Activated naive CD4-positive, alpha-beta T cell treated with anti-CD3 and anti-CD28 coated beads, Interleukin-2, amount 50 U/mL, for 24 hours (primary cell): ENCODE data around the gene SLC6A8.
A peak's percentile ranks its signal among the peaks of the same experiment; 100 is the strongest.
"Not testable (repeated sequence)": the region's sequence is repeated elsewhere in the genome, so short reads cannot be mapped to it uniquely, and the experiment has no call there.

Experiments used
- H3K27ac Mint-ChIP-seq: one replicate; pipeline ENCODE4 v1.8.0; 2021; ENCODE audit warnings: mild to moderate bottlenecking, mixed read lengths
- H3K27me3 Mint-ChIP-seq: one replicate; pipeline ENCODE4 v1.8.0; 2021; ENCODE audit warnings: mixed read lengths
- H3K36me3 Mint-ChIP-seq: one replicate; pipeline ENCODE4 v1.8.0; 2021; ENCODE audit warnings: mixed read lengths
- H3K4me1 Mint-ChIP-seq: one replicate; pipeline ENCODE4 v1.8.0; 2021; ENCODE audit warnings: mixed read lengths
- H3K4me3 Mint-ChIP-seq: one replicate; pipeline ENCODE4 v1.8.0; 2021; ENCODE audit warnings: mild to moderate bottlenecking, mixed read lengths
- H3K9me3 Mint-ChIP-seq: one replicate; pipeline ENCODE4 v1.8.0; 2021; ENCODE audit warnings: mixed read lengths

Gene SLC6A8

GRCh38 chrX:153738056-153738605 is 50.4 kb downstream of the SLC6A8 start:
- Mint-ChIP-seq H3K4me3 (no peak overlapping the region), H3K9me3 (no peaks in the 10 kb centered on the region), H3K27ac (no peak overlapping the region), H3K27me3 (no peaks in the 10 kb centered on the region), H3K36me3 (peaks cover 2% of the 10 kb centered on the region), H3K4me1 (peaks cover 21% of the 10 kb centered on the region)

GRCh38 chrX:153739754-153740486 is 52.2 kb downstream of the SLC6A8 start:
- Mint-ChIP-seq H3K36me3 (peaks cover under 1% of the 10 kb centered on the region), H3K9me3 (no peaks in the 10 kb centered on the region), H3K4me1 (peaks cover 20% of the 10 kb centered on the region), H3K4me3 (peak overlapping the region; percentile 4), H3K27ac (peak overlapping the region; percentile 17), H3K27me3 (no peaks in the 10 kb centered on the region)

- Mint-ChIP-seq H3K36me3 (no peaks in the 10 kb centered on the region), H3K27me3 (no peaks in the 10 kb centered on the region), H3K4me1 (peaks cover 12% of the 10 kb centered on the region), H3K4me3 (no peak overlapping the region), H3K27ac (no peak overlapping the region), H3K9me3 (no peaks in the 10 kb centered on the region)
Observed at GRCh38 chrX:153740631-153741222, 53.0 kb downstream of the SLC6A8 start.

- Mint-ChIP-seq H3K4me3 (no peak overlapping the region), H3K36me3 (no peaks in the 10 kb centered on the region), H3K27me3 (peaks cover 1% of the 10 kb centered on the region), H3K27ac (no peak overlapping the region), H3K4me1 (peaks cover 12% of the 10 kb centered on the region), H3K9me3 (no peaks in the 10 kb centered on the region)
Observed at GRCh38 chrX:153741446-153741845, 53.7 kb downstream of the SLC6A8 start.

- not testable (repeated sequence) for H3K4me3 Mint-ChIP-seq, H3K27me3 Mint-ChIP-seq, H3K27ac Mint-ChIP-seq, H3K9me3 Mint-ChIP-seq, H3K36me3 Mint-ChIP-seq
- H3K4me1 Mint-ChIP-seq = peaks cover 12% of the 10 kb centered on the region
Observed at GRCh38 chrX:153742111-153742510, 54.4 kb downstream of the SLC6A8 start.

- H3K4me3 Mint-ChIP-seq, H3K27me3 Mint-ChIP-seq, H3K27ac Mint-ChIP-seq, H3K9me3 Mint-ChIP-seq, H3K36me3 Mint-ChIP-seq: not testable (repeated sequence)
- H3K4me1 Mint-ChIP-seq = peaks cover 12% of the 10 kb centered on the region
Observed at GRCh38 chrX:153742796-153743467, 55.2 kb downstream of the SLC6A8 start.

GRCh38 chrX:153743468-153744209 is 55.9 kb downstream of the SLC6A8 start:
- H3K4me3 Mint-ChIP-seq, H3K27me3 Mint-ChIP-seq, H3K9me3 Mint-ChIP-seq, H3K36me3 Mint-ChIP-seq, H3K27ac Mint-ChIP-seq: not testable (repeated sequence)
- peaks cover 12% of the 10 kb centered on the region for H3K4me1 Mint-ChIP-seq

- no peaks in the 10 kb centered on the region for H3K9me3 Mint-ChIP-seq
Observed at GRCh38 chrX:153744210-153745066, 56.7 kb downstream of the SLC6A8 start.

GRCh38 chrX:153745067-153745433 is 57.3 kb downstream of the SLC6A8 start:
- H3K4me1 Mint-ChIP-seq = peaks cover 11% of the 10 kb centered on the region
- H3K27me3 Mint-ChIP-seq, H3K27ac Mint-ChIP-seq, H3K36me3 Mint-ChIP-seq, H3K9me3 Mint-ChIP-seq, H3K4me3 Mint-ChIP-seq: not testable (repeated sequence)

More at GRCh38 chrX:153744210-153745066, 56.7 kb downstream of the SLC6A8 start:
- Mint-ChIP-seq H3K27ac (no peak overlapping the region), H3K4me3 (no peak overlapping the region), H3K36me3 (no peaks in the 10 kb centered on the region), H3K4me1 (peaks cover 12% of the 10 kb centered on the region), H3K27me3 (peaks cover 1% of the 10 kb centered on the region)
